Vagina (tissue), 2 donors: ENCODE results near the gene TAMALIN.

Experiments
- POLR2A ChIP-seq, 2 donors: fragments of 450-650 bp; IDR thresholded peaks; one replicate each; pipeline ENCODE4 v1.6.1; 2017; ENCODE audit warnings: antibody characterized with exemption in 2 of 2, mild to moderate bottlenecking in 2 of 2, moderate library complexity in 2 of 2
- POLR2AphosphoS5 ChIP-seq, 2 donors: sonication (generic); formaldehyde crosslinking; IDR thresholded peaks; one replicate each; pipeline ENCODE4 v1.9.0; 2017; ENCODE audit warnings: antibody characterized with exemption in 2 of 2, mild to moderate bottlenecking in 2 of 2, low read depth in 1 of 2; ENCODE audit not compliant: insufficient read depth in 1 of 2
- TF ChIP-seq, protein P1 (sequence below), 3 experiments: fragments of 450-650 bp in 2 of 3; fragments of 200-600 bp in 1 of 3; sonication (generic) in 1 of 3; IDR thresholded peaks; one replicate each; pipeline ENCODE4 v1.5.1; 2017 to 2019; ENCODE audit warnings: antibody characterized with exemption in 3 of 3, mild to moderate bottlenecking in 2 of 3, moderate library complexity in 2 of 3

DNA sequence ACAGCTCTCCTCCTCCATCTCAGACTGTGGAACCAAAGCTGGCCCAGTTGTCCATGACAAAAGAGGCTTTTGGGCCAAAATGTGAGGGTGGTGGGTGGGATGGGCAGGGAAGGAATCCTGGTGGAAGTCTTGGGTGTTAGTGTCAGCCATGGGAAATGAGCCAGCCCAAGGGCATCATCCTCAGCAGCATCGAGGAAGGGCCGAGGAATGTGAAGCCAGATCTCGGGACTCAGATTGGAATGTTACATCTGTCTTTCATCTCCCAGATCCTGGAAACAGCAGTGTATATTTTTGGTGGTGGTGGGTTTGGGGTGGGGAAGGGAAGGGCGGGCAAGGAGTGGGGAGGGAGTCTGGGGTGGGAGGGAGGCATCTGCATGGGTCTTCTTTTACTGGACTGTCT, 11.8 kb upstream of the TAMALIN start:
- TF ChIP-seq POLR2A (IDR thresholded peaks at IDR 0.05) (no peak), POLR2AphosphoS5 (IDR thresholded peaks at IDR 0.05; ENCODE audit: insufficient read depth in 1 of 2, low read depth in 1 of 2) (no peak)
- TF ChIP-seq, protein P1, sequence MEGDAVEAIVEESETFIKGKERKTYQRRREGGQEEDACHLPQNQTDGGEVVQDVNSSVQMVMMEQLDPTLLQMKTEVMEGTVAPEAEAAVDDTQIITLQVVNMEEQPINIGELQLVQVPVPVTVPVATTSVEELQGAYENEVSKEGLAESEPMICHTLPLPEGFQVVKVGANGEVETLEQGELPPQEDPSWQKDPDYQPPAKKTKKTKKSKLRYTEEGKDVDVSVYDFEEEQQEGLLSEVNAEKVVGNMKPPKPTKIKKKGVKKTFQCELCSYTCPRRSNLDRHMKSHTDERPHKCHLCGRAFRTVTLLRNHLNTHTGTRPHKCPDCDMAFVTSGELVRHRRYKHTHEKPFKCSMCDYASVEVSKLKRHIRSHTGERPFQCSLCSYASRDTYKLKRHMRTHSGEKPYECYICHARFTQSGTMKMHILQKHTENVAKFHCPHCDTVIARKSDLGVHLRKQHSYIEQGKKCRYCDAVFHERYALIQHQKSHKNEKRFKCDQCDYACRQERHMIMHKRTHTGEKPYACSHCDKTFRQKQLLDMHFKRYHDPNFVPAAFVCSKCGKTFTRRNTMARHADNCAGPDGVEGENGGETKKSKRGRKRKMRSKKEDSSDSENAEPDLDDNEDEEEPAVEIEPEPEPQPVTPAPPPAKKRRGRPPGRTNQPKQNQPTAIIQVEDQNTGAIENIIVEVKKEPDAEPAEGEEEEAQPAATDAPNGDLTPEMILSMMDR (IDR thresholded peaks at IDR 0.05) = no peak
